Colon (tissue), 2 donors: Measurements from ENCODE around the gene LRRC15.

Experiments
- FAIRE-seq: peaks from 2 replicates; lab custom pipeline; 2012; peaks lifted over from hg19 to GRCh38; lab: Jason Lieb, UNC
- donor health status: control.
- donor health status: control.

The LRRC15 gene

DNA sequence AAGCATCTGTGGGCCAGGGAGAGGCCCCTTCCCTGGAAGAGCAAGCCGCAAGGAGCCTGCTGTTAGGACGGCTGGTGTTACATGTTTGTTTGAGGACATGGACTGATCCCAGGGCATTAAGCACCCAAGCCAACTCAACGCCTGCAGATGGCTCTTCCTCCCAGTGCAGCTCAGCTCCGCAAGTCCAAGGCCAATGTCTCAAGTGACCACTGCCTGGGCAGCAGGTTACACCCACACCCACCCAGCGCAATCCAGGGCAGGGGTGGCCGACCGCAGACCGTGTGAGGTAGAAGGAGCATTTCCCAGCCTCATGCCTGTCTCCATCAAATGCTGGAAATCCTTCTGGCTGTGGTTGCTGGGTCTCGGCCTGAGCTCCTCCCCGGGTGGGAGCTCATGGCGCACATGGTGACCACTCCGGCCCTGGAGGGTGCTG lies 15.0 kb upstream of the LRRC15 start:
- no peak for FAIRE-seq

DNA sequence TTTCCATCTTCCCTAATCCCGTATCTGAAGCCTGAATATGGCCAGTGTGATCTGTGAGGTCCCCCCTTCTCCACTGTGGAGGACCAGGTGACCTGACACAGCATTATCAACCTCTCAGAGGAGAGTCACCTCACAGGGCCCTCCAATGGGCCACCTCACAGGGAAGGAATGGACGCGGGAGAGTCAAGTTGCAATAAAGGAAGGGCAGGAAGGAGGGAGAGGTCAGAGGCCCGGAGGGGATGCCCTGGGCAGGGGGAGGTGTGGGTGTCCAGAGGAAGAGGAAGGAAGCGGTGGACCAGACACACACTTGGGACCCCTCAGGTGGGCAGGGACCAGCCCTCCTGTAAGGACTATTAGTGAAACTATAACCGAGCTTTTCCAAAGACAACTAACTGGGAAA lies 14.6 kb upstream of the LRRC15 start:
- FAIRE-seq, result no peak

DNA sequence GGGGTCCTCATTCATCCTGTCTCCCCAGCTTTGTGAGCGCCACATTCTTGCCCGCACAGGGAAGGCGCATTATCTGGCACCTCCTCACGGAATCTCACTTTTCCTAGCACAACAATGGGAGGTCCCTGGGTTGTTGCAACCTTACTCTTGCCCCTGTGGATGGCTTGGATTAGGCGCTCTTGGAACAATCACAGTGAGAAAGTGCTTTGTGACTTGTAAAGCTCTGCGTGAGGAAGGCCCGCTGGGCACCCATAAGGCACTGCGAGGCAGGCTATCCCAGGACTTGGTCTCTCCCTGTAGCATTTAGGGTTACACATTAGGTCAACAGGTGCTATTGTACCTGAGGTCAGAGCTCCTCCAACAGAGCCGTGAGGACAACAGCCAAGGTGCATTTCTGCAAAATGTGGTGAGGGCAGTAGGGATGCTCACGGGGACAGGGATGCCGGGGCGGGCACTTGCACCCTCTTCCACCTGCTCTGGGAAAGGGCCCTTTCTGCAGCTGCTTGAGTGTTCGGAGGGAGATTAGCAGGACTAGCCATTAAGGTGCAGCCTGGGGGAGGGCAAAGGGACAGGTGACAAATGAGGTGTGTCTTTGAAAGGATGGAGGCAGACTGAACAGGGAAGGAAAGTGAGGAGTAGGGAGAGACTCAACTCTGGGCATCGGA lies 13.9 kb upstream of the LRRC15 start:
- no peak for FAIRE-seq

DNA sequence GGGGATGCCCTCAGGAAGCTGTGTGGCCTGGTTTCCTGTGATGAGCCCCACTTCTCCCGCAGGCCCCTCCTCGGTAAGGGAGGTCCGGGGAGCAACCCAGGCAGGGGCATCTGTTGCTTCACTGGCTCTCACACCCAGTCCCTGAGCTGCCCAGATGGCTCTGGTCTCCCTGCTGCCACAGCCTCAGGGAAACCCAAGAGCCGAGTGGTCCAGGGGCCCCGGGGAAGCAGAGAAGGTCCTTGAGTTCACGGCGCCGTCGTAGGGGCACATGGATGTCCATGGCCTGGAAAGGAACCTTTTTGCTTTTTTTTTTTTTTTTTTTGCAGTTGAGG lies 13.3 kb upstream of the LRRC15 start:
- FAIRE-seq, result no peak

DNA sequence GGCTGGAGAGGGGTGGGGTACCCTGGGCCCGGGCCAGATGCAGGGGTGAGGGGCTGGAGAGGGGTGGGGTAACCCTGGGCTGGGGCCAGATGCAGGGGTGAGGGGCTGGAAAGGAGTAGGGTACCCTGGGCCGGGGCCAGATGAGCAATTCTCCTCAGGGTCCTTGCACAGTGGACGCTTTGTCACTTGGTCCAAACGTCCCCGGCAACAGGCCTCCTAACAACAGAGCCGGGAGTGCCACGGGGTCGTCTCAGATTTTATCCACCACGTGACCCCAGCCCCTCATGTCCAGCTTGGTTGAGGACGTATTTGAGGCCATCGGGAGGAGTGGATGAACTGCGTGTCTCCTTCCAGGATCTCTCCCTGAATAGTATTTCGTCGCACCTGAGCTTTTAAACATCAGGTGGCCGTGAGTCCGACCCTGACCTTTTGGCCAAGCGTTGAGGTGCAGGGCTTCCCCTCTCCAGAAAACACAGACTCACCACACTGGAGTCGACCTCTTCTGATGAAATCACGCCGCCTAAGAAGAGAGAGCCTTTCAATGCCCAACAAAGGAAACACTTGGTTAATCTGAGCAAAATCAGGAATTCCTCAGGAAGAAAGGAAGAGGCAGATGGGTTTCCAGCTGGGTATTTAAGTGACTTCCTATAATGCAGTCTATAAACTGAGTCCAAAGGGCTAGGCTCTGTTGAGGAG lies 12.8 kb upstream of the LRRC15 start:
- FAIRE-seq, result no peak

DNA sequence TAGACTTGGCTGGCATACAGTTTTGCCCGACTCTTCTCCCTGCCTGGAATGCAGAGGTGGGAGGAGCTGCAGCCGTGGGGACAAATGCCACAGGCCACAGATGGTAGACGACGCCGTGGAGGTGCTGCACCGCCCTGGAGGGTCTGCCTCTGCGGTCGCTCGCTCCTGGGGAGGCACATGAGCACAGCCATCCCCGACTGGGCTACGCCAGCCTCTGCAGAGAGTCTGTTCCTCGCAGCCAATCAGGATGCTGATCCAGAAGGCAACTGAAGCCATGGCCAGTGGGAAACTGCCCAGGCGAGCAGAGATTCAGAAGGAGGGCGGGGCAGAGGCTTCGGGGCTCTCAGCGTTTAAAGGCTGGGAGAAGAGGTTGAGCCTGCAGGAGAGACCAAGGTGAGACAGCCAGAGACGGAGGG lies 11.9 kb upstream of the LRRC15 start:
- FAIRE-seq, result no peak

DNA sequence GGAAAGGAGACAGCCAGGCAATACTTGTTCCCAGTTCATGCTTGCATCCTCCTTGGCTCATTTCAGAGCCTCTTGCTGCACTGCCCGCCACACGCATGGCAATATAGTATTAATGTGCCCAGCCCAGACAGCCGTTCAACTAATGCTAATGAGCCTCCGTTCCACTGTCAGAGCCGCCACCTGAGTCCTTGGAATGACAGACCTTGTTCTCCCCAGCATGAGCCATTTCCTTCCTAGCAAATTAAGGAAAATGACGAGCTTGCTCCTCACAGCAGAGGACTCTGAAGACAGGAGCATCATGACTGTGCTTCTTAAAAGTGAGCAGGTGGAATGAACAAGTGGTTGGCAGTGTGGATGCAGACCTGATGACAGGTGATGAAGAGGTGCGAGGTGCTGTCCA lies 10.8 kb upstream of the LRRC15 start:
- FAIRE-seq, result no peak

DNA sequence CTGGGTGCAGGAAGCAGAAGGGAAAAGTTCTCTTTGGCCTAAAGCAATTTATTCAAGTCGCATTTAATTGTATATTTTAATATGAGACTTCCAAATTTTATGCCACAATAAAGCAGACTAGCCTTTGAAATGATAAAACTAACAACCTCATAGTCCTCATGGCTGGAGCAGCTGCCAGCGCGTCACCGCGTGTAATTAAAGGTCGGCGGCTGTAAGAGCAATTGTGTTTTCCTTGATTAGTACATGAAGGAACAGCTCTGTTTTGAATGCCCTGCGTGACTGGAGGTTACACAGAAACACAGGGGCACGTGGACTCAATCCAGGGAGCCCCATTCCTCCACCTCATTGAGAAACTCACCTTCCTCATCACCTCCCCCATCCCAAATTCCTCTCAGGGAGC lies 10.1 kb upstream of the LRRC15 start:
- no peak for FAIRE-seq

DNA sequence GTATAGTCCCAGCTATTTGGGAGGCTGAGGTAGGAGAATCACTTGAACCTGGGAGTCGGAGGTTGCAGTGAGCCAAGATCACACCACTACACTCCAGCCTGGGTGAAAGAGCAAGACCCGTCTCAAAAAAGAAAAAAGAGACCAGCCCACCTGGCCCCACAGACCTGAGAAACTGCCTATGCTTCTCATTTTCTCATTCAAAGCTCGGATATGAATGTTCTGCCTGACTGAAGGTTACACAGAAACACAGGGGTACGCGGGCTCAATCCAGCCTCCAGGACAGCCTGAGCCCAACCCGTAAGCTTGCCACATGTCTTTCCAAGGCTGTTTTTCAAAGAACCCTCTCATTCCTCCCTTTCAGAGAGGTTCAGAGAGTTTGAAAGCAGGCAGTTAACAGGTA lies 9.7 kb upstream of the LRRC15 start:
- FAIRE-seq, result no peak

DNA sequence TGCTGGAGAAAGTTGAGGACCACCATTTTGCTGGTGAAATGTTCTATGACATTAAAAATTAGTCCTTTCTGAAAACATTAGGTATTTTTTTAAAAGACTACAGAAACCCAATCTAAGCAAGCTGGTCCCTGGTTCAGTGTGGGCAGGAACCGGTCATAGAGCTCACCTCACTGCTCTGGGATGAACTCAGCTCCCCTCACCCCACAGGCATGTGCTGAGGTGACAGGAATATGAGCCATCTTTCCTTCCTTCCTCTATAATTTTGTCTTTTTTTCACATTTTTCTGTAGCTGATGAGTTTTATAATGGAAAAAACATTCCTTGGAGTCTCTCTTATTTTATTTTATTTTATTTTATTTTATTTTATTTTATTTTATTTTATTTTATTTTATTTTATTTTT lies 8.2 kb upstream of the LRRC15 start:
- no peak for FAIRE-seq

DNA sequence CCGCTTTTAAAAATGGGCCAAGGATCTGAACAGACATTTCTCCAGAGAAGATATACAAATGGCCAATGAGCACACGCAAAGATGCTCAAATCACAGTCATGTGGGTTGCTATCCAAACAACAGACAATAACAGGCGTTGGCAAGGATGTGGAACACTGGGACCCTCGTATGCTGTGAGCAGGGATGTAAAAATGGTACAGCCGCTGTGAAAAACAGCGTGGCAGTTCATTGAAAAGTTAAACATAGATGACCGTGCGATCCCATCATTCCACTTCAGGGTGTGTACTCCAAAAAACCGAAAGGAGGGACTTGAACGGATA lies 6.7 kb upstream of the LRRC15 start:
- no peak for FAIRE-seq

DNA sequence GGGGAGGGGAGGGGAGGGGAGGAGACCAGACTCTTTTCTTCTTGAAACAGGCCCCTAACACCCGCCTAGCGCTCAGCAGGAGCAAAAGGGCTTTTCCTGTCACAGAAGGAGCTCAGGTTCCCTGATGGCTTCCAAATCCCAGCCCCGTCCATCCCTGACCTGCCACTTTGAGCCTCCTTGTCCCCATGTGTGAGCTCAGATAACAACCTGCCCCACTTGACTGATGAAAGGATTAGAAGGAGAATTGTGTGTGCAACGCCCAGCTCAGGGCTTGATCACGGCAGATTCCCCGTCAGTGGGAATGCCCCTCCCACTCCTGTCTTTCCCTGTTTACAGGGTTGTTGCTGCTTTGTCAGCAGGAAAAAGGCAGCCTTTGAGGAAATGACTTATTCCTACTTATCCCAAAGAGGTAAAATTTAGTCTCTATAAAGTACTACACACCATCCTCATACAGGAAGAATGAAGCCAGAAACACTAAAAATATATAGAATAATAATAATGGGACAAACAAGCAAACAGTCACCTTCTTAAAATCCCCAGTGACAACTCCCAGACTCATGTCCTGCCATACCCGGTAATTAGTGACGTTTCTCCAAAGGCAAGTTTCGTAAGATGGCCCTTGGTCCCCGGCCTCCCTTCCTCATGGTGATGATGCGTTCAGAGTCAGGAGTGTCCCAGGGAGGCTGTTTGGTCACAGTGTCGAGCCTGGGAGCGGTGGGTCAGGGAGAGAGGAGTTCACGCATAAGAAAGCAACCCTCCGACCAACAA lies 6.1 kb upstream of the LRRC15 start:
- no peak for FAIRE-seq

DNA sequence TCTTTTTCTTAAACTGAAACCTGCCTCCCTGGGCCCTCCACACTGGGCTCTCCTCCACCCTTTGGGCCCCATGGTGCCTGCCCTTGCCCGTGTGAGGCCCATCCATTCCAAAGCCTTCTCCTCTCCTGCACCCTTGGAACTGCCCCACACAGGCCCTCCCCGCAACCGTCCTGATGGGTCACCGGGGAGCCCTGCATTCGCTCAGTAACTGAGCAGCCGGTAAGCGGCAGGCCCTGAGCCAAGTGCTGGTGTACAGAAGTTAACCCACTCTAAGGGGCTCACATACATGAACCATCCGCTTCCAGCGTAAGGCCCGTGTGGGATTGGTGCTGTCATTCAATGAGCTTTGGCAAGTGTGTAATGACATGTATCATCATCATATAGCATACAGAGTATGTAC lies 5.4 kb upstream of the LRRC15 start:
- no peak for FAIRE-seq

DNA sequence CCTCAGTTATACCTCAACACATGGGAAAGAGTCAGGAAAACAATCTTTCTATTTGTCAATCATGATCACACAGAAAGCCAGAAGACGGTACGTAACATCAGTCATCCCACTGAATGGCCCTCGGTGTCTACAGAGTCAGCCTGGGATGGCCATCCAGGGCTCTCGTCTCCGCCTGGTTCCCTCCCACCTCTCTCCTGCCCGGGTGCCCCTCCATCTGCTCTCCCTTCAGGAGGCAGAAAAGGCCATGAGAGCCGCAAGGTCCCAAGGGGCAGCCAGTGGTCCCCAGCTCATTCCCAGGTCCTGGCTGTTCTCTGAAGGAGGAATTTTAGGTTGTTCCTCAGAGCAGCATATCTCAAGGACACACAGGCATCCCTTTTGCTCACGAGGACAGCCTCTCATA lies 4.4 kb upstream of the LRRC15 start:
- FAIRE-seq, result no peak

DNA sequence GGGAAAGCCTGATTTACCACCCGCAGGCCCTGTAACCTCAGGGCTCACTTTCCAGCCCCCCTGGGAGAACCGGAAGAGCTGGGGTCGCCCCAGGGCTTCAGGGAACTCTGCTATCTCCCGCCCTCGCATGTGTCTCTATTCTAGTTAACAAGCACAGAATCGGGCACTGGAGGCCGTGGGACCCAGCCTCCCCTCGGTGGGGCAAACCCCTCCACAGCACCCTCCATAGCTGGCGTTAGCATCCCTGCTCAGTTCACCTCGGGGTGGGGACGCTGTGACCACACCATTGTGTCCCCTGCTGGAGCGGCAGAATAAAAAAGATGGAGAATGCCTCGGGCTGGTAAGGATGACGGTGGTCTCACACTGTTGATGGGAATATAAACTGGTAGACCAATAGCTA lies 3.5 kb upstream of the LRRC15 start:
- FAIRE-seq, result no peak

DNA sequence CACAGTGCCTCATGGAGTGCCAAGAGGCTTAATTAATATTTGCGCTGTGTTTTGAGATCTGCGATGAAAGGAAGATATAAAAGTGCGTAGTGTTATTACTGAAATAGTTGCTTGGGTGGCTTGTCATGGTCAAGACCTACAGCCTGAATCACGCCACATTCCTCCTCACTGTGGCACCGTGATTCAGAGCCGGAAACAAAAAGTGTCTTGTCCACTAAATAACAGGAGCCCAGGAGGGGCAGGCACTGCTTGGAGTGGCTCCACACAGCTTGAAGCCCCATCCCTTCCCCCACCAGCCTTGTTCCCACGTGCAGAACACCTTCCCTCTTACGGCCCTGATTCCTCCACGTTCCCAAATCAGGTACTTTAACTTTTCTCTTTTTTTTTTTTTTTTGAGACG lies 1.2 kb upstream of the LRRC15 start:
- FAIRE-seq, result no peak

DNA sequence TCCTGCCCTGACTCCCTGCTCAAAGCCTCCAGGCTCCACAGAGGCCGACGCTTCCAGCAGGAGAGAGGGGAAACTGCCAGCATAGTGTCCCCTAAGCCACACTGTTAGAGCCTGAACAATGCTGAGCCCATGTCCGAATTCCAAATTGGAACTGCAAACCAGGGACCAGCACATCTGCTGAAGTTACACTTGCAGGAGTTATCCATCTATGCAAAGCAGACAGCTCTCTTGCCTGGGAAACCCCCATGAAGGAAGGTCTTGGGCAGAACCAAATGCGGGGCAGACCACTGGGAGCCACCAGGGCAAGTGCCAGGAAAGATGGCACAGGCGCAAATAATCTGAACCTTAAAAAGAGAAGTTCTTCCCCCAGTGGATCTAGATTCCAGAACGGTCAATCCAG lies 625 bp downstream of the LRRC15 start:
- FAIRE-seq, result no peak

DNA sequence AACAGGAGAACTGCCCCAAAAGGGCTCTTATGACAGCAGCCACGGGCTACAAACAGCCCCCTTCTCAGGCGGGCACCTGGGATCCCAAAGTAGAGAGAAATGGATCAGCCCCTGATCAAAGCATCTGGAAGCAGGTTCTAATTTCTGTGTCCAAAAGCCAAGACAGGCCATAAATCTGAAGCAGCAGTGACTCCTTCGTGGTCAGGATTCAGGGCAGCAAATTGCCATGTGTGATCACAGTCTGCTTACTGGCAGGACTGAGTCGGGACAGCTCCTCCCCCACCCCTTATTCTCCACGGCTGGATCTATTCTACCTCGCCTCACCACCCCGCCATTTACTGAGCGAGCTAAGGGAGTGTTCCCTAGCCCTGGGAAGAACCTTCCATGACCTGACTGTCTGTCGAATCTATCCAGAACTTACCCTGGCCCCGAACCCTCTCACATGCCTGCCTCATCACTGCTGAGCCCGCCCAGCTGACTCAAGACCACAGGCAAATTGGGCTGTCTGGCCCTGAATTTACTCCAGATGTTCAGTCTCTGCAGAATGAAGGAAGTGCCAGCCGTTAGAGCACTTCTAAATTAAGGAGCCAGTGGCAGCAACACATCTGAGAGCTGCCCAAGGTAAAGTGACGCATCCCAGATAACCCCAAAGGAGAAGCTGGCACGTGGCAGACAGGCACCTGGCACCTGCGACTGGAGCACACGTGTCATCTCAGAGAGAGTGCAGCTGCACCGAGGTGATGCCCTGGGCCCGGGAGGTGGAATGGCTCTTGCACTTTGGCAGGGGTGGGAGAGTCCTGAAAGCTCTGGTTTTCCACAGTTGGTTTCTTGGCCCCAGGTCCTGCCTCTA lies 1.3 kb downstream of the LRRC15 start:
- FAIRE-seq, result no peak

DNA sequence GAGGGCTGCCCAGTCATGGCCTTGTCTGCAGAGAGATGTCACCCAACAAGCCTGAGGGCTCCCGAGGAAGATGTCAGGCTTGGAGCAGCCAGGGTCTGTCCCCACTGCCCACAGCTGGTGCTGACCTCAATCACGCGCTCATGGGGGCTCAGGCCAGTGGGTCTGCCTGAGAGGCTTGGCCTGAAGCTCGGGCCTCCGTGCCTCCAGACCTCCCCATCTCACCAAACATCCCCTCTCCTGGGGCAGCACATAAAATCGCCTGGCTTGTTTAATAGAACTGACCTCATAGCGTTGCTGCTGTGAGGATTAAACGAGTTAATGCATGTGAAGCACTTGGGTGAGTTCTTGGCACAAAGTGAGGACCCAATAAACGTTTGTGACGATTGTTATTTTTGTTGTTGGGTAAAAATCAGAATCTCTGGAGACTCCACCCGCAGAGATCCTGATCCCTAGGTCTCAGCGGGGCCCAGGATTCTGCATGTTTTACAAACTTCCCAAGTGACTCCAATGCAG lies 3.5 kb downstream of the LRRC15 start:
- FAIRE-seq, result no peak

DNA sequence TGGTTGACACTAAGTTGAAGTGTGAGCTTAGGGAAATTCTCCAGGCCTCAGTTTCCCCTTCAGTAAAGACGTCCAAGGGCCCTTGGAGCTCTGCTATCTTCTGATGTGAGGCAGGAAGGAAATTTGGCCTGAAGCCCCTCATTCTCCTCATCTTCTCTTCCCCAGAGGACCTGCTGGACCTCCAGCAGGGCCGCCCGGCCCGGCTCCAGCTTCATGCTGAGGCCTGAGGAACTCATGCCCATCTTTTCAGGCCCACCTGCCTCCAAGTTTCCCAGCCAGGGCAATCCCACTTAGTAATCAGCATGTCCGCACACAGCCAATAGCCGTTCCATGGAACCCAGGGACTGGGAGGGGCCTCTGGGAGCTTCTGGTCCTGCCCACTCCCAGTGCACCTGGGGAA lies 4.0 kb downstream of the LRRC15 start:
- no peak for FAIRE-seq

DNA sequence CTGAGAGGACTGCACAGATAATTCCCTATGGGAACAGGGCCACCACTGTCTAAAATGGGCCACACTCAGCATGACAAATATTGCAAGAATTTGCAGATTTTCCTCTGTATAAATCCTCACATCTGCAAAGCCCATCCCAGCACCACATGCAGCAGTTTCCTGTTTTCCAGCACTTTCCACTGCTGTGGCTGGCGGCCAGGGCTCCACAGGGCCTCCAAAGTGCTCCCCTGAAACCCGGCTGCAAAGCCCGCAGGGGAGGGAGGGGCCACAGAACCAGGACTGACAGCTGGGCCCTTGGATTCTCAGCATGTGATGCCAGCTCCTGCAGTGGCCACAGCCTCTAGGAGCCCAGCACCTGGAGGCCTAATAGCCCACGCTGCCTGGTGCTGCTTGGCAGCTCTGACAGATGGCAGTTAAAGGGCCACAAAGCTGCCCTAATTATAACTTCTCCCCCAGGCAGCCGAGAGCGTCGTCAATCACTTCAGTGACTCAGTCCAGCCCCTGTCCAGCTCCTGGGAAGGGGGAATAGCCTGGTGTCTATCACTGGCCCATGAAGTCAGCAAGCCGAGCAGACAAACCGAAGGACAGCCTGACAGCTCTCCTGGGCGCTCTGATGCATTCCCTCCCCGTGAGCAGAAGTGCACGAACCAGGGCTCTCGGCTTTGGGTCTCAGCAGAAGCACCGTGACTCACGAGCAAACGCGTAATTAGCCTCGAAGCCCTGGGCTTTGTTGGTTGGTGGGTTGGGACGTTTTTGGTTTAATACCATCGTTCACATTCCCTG lies 4.7 kb downstream of the LRRC15 start:
- no peak for FAIRE-seq

DNA sequence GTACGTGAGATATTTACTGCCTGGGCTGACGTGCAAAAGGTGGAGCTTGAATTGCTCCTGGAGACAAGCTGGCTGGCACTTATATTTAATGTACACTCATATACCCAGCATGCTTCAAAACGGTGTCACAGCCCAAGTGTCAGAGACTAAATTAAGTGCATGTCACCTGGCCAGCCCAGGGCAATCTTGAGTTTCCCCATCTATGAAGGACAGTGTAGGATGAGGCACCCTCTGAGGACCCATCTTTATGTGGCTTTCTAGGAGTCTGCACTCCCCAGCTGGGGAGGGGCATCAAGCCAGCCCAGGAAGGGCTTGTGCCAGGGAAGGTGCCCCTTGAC lies 5.3 kb downstream of the LRRC15 start:
- FAIRE-seq, result no peak
